GOT3 (cell line): ENCODE data around the gene GABRD.

Experiments
- DNase-seq: peaks from one replicate; lab custom pipeline; 2025; ENCODE audit warnings: mixed read lengths; lab: John Stamatoyannopoulos, UW

GABRD gene

GRCh38 chr1:2053784-2054376, 34.7 kb downstream of the GABRD start:
- no peak for DNase-seq

- DNase-seq = no peak
These were observed 35.4 kb downstream of the GABRD start for GRCh38 chr1:2054560-2054959.

GRCh38 chr1:2055911-2056575, 36.9 kb downstream of the GABRD start:
- DNase-seq = no peak

GRCh38 chr1:2056955-2057590, 37.9 kb downstream of the GABRD start:
- DNase-seq = no peak

GRCh38 chr1:2059290-2059953, 40.3 kb downstream of the GABRD start:
- no peak for DNase-seq

- no peak for DNase-seq
These were observed 40.9 kb downstream of the GABRD start for GRCh38 chr1:2060072-2060471.

- no peak for DNase-seq
These were observed 41.4 kb downstream of the GABRD start for GRCh38 chr1:2060535-2060934.

GRCh38 chr1:2061065-2061778, 42.1 kb downstream of the GABRD start:
- no peak for DNase-seq

GRCh38 chr1:2065699-2066098, 46.6 kb downstream of the GABRD start:
- no peak for DNase-seq

GRCh38 chr1:2067393-2067792, 48.2 kb downstream of the GABRD start:
- no peak for DNase-seq

- DNase-seq = no peak
These were observed 48.8 kb downstream of the GABRD start for GRCh38 chr1:2067981-2068380.

- DNase-seq = no peak
These were observed 49.8 kb downstream of the GABRD start for GRCh38 chr1:2068951-2069350.

- no peak for DNase-seq
These were observed 50.9 kb downstream of the GABRD start for GRCh38 chr1:2070016-2070415.

- DNase-seq = no peak
These were observed 51.8 kb downstream of the GABRD start for GRCh38 chr1:2070800-2071530.

GRCh38 chr1:2072109-2072806, 53.1 kb downstream of the GABRD start:
- no peak for DNase-seq

- DNase-seq = no peak
These were observed 53.7 kb downstream of the GABRD start for GRCh38 chr1:2072891-2073290.

GRCh38 chr1:2073382-2074230, 54.5 kb downstream of the GABRD start:
- no peak for DNase-seq

- DNase-seq = no peak
These were observed 55.3 kb downstream of the GABRD start for GRCh38 chr1:2074396-2074795.

- no peak for DNase-seq
These were observed 56.0 kb downstream of the GABRD start for GRCh38 chr1:2074944-2075740.
